ENCODE measurements around the gene CIAO3. TPM values are rescaled to one million over a fixed set of nuclear protein-coding genes. Genes with fewer than 3 reads are reported as not detected.
A peak's percentile ranks its signal among the peaks of the same experiment; 100 is the strongest.

The CIAO3 gene
- total RNA-seq, 1 experiment from 2014 or later: 35.7 TPM

- DNase-seq (ENCODE audit: low read depth): no peak
Measured at GRCh38 chr16:724188-725040, 16.4 kb downstream of the CIAO3 start.

GRCh38 chr16:723695-724094 lies 17.1 kb downstream of the CIAO3 start:
- DNase-seq (ENCODE audit: low read depth): no peak

GRCh38 chr16:722835-723633 lies 17.8 kb downstream of the CIAO3 start:
- no peak for DNase-seq (ENCODE audit: low read depth)

GRCh38 chr16:721765-722540 lies 18.8 kb downstream of the CIAO3 start:
- DNase-seq (ENCODE audit: low read depth): no peak

- DNase-seq (ENCODE audit: low read depth): peak; percentile 74
Measured at GRCh38 chr16:720990-721764, 19.6 kb downstream of the CIAO3 start, which contains the start of gene ANTKMT. Gene ANTKMT (plus strand): TSS chr16:721146. CDS start chr16:721275, 129 bp downstream.

GRCh38 chr16:720447-720989 lies 20.3 kb downstream of the CIAO3 start:
- peak; percentile 83 for DNase-seq (ENCODE audit: low read depth)

- DNase-seq (ENCODE audit: low read depth): peak; percentile 67
Measured at GRCh38 chr16:719815-720446, 20.9 kb downstream of the CIAO3 start.

- DNase-seq (ENCODE audit: low read depth): no peak
Measured at GRCh38 chr16:718922-719321, 21.9 kb downstream of the CIAO3 start.

DNA sequence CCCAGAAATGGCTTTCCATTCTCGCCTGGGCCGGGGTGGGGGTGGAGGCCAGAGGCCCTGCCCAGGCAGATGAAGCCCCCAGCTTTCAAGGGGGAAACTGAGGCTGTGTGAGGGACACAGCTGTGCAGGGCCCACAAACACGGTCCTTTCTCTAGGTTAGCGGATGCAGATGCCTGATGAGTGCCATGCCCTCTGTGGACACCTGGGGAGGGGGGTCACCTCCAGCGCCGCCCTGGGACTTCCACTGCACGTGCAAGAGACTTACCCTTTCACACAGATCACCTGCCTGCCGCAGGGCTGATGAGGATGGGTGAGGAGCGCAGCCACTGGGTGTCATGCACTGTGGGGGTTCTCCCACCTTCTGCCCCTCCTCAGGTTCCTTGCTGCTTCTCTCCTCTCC lies 22.4 kb downstream of the CIAO3 start:
- DNase-seq (ENCODE audit: low read depth): no peak

GRCh38 chr16:717450-718245 lies 23.1 kb downstream of the CIAO3 start:
- no peak for DNase-seq (ENCODE audit: low read depth)

DNA sequence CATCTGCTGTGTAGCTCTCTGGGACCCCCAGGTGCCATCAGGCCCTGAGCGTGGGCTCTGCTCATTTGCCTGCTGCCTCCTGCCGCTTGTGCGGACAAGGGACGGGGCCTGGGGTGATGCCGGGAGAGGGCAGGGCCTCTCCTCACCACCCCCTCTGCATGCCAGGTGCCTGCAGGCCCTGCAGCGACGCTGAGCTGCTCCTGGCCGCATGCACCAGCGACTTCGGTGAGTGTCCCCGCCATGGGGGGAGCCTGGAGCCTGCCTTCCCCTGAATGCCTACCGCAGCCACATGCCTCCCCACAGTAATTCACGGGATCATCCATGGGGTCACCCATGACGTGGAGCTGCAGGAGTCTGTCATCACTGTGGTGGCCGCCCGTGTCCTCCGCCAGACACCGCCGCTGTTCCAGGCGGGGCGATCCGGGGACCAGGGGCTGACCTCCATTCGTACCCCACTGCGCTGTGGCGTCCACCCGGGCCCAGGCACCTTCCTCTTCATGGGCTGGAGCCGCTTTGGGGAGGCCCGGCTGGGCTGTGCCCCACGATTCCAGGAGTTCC lies 23.9 kb downstream of the CIAO3 start:
- no peak for DNase-seq (ENCODE audit: low read depth)

- no peak for DNase-seq (ENCODE audit: low read depth)
Measured at GRCh38 chr16:716200-716568, 24.6 kb downstream of the CIAO3 start.

- DNase-seq (ENCODE audit: low read depth): no peak
Measured at GRCh38 chr16:715477-716199, 25.2 kb downstream of the CIAO3 start.

GRCh38 chr16:714558-715476 lies 26.0 kb downstream of the CIAO3 start, which contains the start of gene METRN:
Gene METRN (plus strand): TSS chr16:715118. CDS start chr16:715290, 172 bp downstream.
- peak; percentile 80 for DNase-seq (ENCODE audit: low read depth)

DNA sequence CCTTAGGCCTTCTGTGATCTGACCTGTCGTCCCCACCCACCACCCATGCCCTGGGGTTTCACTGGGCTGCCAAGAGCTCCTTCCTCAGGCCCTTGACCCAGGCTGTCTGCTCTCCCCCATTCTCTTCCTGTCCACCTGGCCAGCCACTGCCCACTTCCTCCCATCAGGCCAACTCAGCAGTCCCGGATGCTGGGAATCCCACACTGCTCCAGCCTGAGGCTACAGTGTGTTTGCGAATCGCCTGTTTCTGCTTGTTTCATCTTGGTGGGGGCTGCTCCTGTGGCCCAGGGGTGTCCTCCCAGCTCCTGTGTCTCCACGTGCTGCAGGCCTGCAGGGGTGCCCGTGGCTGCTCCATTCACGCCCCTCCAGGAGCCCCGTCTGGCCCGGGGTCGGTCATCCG lies 26.7 kb downstream of the CIAO3 start:
- DNase-seq (ENCODE audit: low read depth): peak; percentile 60

DNA sequence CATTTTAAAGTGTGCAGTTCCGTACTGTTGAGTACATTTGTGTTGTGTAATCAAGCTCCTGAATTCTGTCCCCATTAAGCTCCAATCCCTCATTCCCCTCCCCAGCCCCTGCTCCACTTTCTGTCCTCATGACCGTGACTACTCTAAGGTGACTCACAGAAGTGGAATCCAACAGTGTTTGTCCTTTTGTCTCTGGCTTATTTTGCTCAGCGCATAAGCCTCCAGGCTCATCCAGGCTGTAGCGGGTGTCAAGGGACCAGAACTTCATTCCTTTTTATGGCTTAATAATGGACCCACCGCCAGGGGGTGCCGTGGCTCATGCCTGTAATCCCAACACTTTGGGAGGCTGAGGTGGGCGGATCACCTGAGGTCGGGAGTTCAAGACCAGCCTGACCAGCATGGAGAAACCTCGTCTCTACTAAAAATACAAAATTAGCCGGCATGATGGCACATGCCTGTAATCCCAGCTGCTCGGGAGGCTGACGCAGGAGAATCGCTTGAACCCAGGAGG lies 28.0 kb downstream of the CIAO3 start:
- peak; percentile 96 for DNase-seq (ENCODE audit: low read depth)
